AG10803 (cell line): ENCODE results near the gene ST6GALNAC2.
"Not testable (repeated sequence)": the region's sequence is repeated elsewhere in the genome, so short reads cannot be mapped to it uniquely, and the experiment has no call there.

Source experiments
- DNase-seq: peaks from one replicate; pipeline ENCODE4 v3.0.0; 2010; ENCODE audit warnings: low read depth
- H3K4me3 ChIP-seq: 2 replicates; pipeline ENCODE4 v1.5.1; 2011; ENCODE audit warnings: mild to moderate bottlenecking, low read length, control low read depth
- TF ChIP-seq, protein P1 (sequence below): conservative IDR thresholded peaks from 2 replicates; pipeline ENCODE4 v1.5.1; 2011; ENCODE audit warnings: mild to moderate bottlenecking, low read length, control low read depth, inconsistent platforms

The ST6GALNAC2 gene

DNA sequence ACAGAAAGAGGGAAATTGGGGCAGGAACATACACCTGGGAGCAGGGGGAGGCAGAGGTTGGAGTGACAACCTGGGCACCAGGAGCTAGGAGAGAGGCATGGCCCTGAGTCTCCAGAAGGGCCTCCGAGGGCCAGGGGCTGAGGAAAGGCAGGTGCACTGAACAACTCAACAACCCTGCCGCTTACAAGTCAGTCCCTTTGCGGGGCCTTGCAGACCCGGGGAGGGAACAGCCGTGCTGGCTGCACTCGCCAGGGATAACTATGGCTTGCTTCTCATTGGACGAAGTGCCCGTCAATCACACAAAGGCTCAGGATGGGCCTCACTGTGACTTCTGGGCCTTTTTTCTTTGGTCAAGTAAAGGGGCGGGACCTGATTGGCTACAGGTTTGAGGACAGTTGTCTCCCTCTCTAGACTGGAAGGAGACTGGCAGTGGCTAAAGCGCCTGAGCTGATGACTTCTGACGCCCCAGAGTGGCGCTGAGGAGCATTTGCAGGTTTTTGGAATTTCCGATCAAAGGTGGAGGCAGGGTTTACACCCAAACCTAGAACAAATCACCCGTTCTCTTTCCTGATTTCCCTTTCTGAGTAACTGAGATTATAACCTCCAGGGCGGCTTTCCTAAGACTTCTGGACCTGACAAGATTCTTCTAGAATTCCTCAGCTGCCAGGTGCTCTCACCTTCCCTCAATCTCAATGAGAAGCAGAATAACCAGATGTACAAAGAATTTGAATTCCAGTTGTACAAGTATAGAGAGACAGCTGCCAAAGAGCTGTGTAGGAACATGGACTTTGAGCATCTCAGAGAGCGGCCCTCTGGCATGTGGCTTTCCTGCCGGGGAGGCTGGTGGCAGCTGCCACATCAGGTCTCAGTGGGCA is 27.6 kb upstream of the ST6GALNAC2 start:
- no peak for DNase-seq
- TF ChIP-seq, protein P1, sequence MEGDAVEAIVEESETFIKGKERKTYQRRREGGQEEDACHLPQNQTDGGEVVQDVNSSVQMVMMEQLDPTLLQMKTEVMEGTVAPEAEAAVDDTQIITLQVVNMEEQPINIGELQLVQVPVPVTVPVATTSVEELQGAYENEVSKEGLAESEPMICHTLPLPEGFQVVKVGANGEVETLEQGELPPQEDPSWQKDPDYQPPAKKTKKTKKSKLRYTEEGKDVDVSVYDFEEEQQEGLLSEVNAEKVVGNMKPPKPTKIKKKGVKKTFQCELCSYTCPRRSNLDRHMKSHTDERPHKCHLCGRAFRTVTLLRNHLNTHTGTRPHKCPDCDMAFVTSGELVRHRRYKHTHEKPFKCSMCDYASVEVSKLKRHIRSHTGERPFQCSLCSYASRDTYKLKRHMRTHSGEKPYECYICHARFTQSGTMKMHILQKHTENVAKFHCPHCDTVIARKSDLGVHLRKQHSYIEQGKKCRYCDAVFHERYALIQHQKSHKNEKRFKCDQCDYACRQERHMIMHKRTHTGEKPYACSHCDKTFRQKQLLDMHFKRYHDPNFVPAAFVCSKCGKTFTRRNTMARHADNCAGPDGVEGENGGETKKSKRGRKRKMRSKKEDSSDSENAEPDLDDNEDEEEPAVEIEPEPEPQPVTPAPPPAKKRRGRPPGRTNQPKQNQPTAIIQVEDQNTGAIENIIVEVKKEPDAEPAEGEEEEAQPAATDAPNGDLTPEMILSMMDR: no peak
- no peak overlapping the region for H3K4me3 ChIP-seq

GRCh38 chr17:76612465-76612864 is 26.8 kb upstream of the ST6GALNAC2 start:
- DNase-seq: no peak
- H3K4me3 ChIP-seq: no peak overlapping the region
- TF ChIP-seq, protein P1: no peak

DNA sequence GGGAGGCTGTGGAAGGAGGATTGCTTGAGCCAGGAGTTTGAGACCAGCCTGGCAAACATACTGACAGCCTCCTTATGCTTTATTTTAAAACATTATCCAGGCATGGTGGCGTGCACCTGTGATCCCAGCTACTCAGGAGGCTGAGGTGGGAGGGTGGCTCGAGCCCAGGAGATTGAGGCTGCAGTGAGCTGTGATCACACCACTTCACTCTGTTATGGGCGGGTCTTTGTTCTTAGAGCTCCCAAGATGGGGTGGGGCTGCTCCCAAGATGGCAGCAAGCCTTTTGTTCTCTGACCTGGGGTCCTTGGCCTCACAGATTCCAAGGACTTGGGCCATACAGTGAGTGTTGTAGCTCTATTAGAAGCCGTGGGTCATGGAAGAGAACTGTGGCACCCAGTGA is 26.1 kb upstream of the ST6GALNAC2 start:
- TF ChIP-seq, protein P1: no peak
- H3K4me3 ChIP-seq: no peak overlapping the region
- no peak for DNase-seq

DNA sequence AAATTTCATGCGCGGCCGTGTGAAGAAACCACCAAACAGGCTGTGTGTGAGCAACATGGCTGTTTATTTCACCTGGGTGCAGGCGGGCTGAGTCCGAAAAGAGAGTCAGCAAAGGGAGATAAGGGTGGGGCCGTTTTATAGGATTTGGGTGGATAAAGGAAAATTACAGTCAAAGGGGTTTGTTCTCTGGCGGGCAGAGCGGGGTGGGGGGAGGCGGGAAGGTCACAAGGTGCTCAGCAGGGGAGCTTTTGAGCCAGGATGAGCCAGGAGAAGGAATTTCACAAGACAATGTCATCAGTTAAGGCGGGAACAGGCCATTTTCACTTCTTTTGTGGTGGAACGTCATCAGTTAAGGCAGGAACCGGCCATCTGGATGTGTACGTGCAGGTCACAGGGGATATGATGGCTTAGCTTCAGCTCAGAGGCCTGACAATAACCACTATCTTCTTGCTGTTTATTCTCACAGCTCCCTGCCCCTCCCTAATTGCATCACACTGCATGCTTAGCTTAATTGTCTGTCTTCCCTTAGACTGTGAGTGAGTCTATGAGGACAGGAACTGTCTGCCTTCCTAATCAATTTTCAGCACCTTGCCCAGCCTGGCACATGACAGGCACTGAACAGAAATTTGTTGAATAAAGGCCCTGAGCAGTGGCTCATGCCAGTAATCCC is 25.6 kb upstream of the ST6GALNAC2 start:
- not testable (repeated sequence) for H3K4me3 ChIP-seq, DNase-seq

- not testable (repeated sequence) for DNase-seq, H3K4me3 ChIP-seq
These were observed 21.0 kb upstream of the ST6GALNAC2 start for GRCh38 chr17:76606685-76607084.

GRCh38 chr17:76601065-76601464 is 15.4 kb upstream of the ST6GALNAC2 start:
- no peak overlapping the region for H3K4me3 ChIP-seq
- TF ChIP-seq, protein P1: no peak
- DNase-seq: no peak

GRCh38 chr17:76599694-76600460 is 14.2 kb upstream of the ST6GALNAC2 start:
- TF ChIP-seq, protein P1: no peak
- H3K4me3 ChIP-seq: no peak overlapping the region

More at GRCh38 chr17:76599694-76600460, 14.2 kb upstream of the ST6GALNAC2 start:
- DNase-seq: no peak
